ENCODE results near the gene ETS1.

The ETS1 gene

DNA sequence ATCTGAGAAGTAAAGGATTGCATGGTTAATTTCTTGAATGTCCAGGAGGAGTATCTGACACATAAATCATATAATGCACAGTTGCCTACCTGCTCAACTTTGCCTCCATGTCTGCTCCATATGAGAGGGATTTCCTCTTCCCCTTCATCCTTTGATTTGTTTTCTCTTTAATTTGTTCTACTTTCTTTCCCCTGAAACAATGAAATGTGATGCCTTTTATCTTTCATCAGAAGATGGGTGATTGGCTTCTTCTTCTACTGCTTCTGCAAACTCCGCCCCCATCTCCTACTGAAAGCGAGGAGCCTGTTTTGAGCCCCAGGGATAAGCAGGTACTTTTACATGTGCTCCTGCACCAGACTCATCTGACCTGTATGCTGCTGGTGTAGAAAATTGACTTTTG lies 9.9 kb upstream of the ETS1 start:
- H3K27ac ChIP-seq = no peak overlapping the region
- DNase-seq (ENCODE audit: low spot score) = no peak
- TF ChIP-seq, protein P1, sequence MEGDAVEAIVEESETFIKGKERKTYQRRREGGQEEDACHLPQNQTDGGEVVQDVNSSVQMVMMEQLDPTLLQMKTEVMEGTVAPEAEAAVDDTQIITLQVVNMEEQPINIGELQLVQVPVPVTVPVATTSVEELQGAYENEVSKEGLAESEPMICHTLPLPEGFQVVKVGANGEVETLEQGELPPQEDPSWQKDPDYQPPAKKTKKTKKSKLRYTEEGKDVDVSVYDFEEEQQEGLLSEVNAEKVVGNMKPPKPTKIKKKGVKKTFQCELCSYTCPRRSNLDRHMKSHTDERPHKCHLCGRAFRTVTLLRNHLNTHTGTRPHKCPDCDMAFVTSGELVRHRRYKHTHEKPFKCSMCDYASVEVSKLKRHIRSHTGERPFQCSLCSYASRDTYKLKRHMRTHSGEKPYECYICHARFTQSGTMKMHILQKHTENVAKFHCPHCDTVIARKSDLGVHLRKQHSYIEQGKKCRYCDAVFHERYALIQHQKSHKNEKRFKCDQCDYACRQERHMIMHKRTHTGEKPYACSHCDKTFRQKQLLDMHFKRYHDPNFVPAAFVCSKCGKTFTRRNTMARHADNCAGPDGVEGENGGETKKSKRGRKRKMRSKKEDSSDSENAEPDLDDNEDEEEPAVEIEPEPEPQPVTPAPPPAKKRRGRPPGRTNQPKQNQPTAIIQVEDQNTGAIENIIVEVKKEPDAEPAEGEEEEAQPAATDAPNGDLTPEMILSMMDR (conservative IDR thresholded peaks at IDR 0.05; ENCODE audit: low read depth) = no peak
- ChIA-PET POLR2A (ENCODE audit: low non-redundant PET) (no interaction called here), CTCF (no interaction called here)

DNA sequence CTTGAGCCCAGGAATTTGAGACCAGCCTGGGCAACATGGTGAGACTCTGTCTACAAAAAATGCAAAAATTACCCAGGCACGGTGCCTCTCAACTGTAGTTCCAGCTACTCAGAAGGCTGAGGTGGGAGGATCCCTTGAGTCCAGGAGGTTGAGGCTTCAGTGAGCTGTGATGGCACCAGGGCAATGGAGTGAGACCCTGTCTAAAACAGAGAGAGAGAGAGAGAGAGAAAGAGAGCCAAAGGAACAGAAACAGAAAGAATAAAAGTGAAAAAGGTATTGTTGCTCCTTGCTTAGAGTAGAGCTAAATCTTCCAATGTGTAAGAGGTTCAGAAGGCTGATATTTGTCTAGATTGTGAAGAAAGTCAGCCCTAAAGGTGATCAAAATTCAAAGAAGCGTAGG lies 8.9 kb upstream of the ETS1 start:
- ChIA-PET POLR2A (ENCODE audit: low non-redundant PET) (no interaction called here), CTCF (no interaction called here)
- TF ChIP-seq, protein P1 (conservative IDR thresholded peaks at IDR 0.05; ENCODE audit: low read depth) = no peak
- H3K27ac ChIP-seq = no peak overlapping the region
- DNase-seq (ENCODE audit: low spot score) = no peak

GRCh38 chr11:128595775-128596174 lies 8.4 kb upstream of the ETS1 start:
- CTCF ChIA-PET = no interaction called here

GRCh38 chr11:128595221-128595620 lies 7.9 kb upstream of the ETS1 start:
- CTCF ChIA-PET = no interaction called here
- no peak overlapping the region for H3K27ac ChIP-seq
- TF ChIP-seq, protein P1 (conservative IDR thresholded peaks at IDR 0.05; ENCODE audit: low read depth) = no peak
- POLR2A ChIA-PET (ENCODE audit: low non-redundant PET) = no interaction called here
- no peak for DNase-seq (ENCODE audit: low spot score)

More at GRCh38 chr11:128595775-128596174, 8.4 kb upstream of the ETS1 start:
- TF ChIP-seq, protein P1 (conservative IDR thresholded peaks at IDR 0.05; ENCODE audit: low read depth) = no peak
- no peak overlapping the region for H3K27ac ChIP-seq
- DNase-seq (ENCODE audit: low spot score) = no peak
- POLR2A ChIA-PET (ENCODE audit: low non-redundant PET) = no interaction called here

DNA sequence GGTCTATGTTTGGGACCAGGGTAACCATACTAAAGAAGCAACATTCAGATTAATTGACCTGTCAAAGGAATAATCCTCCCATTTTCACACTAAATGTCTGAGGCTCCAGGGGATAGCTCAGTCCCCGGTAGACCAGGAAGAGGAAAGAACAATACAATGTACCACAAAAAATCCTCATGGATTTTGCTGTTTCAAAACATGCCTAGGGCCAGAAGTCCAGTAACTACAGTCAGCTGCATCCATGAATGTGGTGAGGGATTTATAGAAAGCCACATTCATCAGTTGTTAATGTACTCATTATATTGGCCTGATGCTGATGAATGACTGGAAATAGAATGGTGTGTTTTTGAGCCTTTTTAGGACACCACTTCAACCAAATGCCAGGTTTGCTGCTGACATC lies 6.9 kb upstream of the ETS1 start:
- no peak overlapping the region for H3K27ac ChIP-seq
- POLR2A ChIA-PET (ENCODE audit: low non-redundant PET) = no interaction called here
- TF ChIP-seq, protein P1 (conservative IDR thresholded peaks at IDR 0.05; ENCODE audit: low read depth) = no peak
- CTCF ChIA-PET = no interaction called here
- no peak for DNase-seq (ENCODE audit: low spot score)

DNA sequence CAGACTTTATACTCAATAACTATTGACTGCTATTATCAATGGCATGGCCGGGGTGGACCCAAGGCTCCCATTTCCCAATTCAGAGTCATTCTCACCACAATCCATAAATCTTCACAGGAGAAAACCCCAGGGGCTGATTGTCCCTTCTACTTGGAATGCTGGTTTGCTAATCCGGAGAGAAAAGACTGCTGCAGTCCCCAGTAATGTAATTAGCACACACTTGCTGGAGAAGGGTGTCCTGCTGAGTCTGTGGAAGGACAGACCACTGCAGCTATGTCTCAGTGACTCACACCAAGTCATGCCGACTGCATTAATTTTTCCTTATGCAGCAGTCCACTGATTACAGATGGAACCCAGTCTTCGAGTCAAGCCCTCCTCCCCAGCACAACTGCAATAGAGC lies 5.9 kb upstream of the ETS1 start:
- no peak overlapping the region for H3K27ac ChIP-seq
- ChIA-PET POLR2A (ENCODE audit: low non-redundant PET) (no interaction called here), CTCF (interaction anchor here (1.2 kb wide), 1 partner anchor 11 kb away, joined by 3 read pairs; no protein-coding TSS in a partner anchor)
- TF ChIP-seq, protein P1 (conservative IDR thresholded peaks at IDR 0.05; ENCODE audit: low read depth) = no peak
- no peak for DNase-seq (ENCODE audit: low spot score)

- DNase-seq (ENCODE audit: low spot score) = no peak
- no peak overlapping the region for H3K27ac ChIP-seq
- TF ChIP-seq, protein P1 (conservative IDR thresholded peaks at IDR 0.05; ENCODE audit: low read depth) = no peak
- CTCF ChIA-PET = interaction anchor here (1.2 kb wide), 1 partner anchor 12 kb away, joined by 3 read pairs; no protein-coding TSS in a partner anchor
- POLR2A ChIA-PET (ENCODE audit: low non-redundant PET) = no interaction called here
These were observed 5.1 kb upstream of the ETS1 start for GRCh38 chr11:128592454-128592853.
